ENCODE results near the gene TNFAIP1.
"Not testable (repeated sequence)": the region's sequence is repeated elsewhere in the genome, so short reads cannot be mapped to it uniquely, and the experiment has no call there.

The TNFAIP1 gene

DNA sequence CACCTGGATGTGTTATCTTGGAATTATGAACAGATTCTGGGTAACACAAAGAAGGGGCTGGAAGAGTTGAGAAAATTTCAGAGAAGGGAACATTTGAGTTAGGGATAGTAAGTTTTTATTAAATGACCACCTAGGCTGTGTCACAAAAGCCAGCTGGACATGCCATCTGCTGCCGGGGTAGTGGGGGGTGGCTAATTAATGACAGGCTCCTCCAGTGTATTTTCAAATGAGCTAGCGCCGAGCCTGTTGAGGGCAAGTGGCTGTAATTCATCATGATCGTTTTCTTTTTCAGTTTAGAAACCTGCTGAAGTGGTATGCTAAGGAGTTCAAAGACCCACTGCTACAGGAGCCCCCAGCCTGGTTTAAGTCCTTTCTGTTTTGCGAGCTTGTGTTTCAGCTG lies 10.3 kb upstream of the TNFAIP1 start:
- no peak for DNase-seq

- DNase-seq: no peak
Observed at GRCh38 chr17:28326114-28326513, 9.4 kb upstream of the TNFAIP1 start.

DNA sequence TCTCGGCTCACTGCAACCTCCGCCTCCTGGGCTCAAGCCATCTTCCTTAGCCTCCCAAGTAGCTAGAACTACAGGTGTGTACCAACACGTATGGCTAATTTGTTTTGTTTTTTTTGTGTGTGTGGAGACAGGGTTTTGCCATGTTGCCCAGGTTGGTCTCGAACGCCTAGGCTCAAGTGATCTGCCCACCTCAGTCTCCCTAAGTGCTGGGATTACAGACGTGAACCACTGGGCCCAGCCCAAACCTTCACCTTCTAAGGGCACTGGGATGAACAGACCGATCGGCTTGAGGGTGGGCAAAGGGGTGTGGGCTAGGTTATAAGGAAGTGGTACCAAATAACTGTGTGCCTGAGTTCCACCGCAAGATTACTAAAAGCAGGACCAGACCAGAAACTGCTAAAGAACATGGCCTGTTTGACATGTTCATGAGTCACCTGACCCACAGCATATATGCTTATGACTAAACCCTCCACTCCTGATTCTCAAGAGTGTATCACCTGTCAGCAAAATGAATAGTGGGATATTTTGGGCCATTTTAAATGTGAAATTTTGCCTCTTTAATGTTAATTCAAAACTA lies 8.4 kb upstream of the TNFAIP1 start:
- peak; percentile 87 for DNase-seq

GRCh38 chr17:28327709-28328108 lies 7.9 kb upstream of the TNFAIP1 start:
- DNase-seq: no peak

DNA sequence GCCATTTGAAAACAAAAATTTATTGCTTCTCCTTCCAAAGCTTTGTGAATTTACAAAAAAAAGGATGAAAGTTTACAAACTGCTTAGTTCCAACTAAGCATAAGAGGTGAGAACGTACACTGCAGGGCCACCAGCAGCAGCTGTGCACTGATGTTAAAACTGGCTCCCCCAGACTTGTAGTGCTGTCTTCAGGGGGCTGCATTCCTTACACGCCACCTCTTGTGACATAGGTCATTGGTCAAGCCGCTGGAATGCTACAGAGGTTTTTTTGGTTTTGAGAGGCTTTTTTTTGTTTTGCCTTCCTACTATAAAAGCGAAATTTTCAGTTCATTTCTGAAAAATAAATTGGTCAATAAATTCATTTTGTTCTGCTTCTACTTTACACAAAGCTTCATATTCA lies 7.2 kb upstream of the TNFAIP1 start:
- DNase-seq: no peak

- DNase-seq: no peak
Observed at GRCh38 chr17:28330671-28331070, 4.9 kb upstream of the TNFAIP1 start.

GRCh38 chr17:28331891-28332420 lies 3.6 kb upstream of the TNFAIP1 start:
- DNase-seq: no peak

- DNase-seq: no peak
Observed at GRCh38 chr17:28333083-28333746, 2.3 kb upstream of the TNFAIP1 start.

- no peak for DNase-seq
Observed at GRCh38 chr17:28334171-28334570, 1.4 kb upstream of the TNFAIP1 start.

GRCh38 chr17:28334666-28335200 lies 828 bp upstream of the TNFAIP1 start:
- no peak for DNase-seq

DNA sequence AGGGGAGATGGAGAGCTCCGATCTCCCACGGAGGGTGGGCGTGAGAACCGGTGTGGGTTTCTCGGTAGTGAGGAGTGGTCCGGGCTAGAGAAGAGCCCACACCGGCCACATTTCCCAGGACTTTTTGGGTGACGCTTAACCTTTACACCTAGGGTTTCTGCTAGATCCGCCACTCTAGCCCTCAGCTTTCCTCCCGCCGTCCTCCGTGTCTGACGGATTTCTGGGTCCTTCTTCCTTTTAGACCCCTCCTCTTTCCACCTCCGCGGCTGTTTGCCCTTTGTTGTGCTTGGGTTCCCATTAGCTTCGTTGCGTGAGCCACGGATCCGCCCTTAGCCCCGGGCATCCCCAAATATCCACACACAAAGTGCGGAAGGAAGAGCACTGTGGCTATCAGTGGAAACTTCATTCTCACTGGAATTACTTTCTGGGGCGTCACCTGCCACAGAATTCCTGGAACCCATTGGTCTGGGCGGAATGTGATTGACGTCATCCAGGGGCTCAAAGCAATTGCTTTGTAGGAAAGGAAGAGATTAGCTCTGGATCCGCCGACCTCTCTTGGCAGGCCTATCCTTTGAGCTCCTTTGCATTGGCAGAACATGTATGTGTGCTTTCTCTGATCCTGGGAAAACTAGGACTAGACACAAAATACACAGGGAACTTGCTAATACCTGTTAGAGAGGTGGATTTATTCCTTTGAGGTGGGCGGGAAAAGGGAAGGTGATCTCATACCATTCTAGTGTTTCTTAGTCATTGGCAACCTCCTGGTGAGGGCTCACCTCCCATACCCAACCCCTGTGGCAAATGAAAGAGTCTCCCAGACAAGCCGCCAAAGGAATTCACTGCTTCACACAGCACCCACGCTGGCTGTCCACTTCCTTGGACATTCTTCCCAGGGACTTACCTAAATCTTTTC lies 654 bp downstream of the TNFAIP1 start:
- DNase-seq: no peak

- DNase-seq: no peak
Observed at GRCh38 chr17:28338056-28338768, 2.7 kb downstream of the TNFAIP1 start.

DNA sequence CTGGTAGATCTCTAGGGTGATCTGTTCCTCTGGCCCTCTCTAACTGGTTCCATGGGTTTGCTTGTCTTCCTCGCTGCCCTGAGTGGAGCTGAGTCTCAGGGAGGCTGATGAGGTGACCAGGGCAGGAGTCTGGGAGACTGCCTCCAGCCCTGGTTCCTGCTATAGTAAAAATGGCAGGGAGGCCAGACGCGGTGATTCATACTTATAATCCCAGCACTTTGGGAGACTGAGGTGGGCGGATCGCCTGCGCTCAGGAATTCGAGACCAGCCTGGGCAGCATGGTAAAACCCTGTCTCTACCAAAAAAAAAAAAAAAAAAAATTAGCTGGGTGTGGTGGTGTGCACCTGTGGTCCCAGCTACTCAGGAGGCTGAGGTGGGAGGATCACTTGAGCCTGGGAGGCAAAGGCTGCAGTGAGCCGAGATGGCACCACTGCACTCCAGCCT lies 3.2 kb downstream of the TNFAIP1 start:
- DNase-seq: not testable (repeated sequence)

DNA sequence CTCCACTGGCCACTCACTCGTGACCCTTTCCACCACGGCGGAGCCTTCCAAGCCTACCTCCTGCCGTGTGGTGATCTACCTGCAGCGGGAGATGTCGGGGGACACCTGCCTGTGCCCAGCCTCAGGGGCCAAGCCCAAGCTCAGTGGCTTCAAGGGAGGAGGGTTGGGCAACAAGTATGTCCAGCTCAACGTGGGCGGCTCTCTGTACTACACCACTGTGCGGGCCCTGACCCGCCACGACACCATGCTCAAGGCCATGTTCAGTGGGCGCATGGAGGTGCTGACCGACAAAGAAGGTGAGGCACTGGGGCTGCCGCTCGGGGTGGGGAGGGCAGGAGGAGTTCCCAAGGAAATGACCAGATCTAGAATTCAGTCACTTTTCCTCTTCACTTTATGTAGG lies 3.9 kb downstream of the TNFAIP1 start:
- DNase-seq: no peak

- no peak for DNase-seq
Observed at GRCh38 chr17:28340374-28340773, 4.8 kb downstream of the TNFAIP1 start.

- DNase-seq: no peak
Observed at GRCh38 chr17:28341516-28341915, 6.0 kb downstream of the TNFAIP1 start.

DNA sequence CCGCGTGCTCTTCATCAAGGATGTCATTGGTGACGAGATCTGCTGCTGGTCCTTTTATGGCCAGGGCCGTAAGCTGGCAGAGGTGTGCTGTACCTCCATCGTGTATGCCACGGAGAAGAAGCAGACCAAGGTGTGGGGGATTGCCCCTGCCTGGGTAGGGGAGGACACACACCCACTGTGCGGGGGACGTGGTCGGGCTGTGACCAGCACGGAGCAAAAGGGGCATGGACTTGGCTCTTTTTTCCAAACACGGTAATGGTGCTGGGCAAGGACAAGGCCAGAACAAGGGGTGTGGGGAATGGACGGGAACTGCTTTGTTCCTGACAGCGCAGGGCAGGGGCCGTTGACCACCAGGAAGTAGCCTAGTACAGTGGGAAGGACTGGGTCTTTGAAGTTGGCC lies 6.8 kb downstream of the TNFAIP1 start:
- DNase-seq: no peak

- DNase-seq: no peak
Observed at GRCh38 chr17:28343491-28343932, 8.0 kb downstream of the TNFAIP1 start.

DNA sequence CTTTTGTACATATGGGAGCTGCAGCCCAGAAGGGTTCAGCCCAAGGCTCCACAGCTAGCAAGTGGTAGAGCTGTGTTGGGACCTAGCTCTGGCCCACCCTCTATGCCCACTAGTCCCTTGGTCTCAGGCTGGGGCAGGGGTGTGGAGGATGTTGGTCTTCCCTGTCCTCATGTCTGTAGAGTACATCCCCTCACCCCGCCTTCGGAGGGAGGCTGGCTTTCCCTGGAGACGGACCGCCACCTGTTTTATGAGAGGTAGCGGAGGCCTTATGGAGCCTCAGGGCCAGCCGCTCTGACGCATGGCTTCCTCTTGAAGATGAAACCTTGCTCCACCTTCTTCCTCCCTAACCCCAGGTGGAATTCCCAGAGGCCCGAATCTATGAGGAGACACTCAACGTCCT lies 8.4 kb downstream of the TNFAIP1 start:
- no peak for DNase-seq

DNA sequence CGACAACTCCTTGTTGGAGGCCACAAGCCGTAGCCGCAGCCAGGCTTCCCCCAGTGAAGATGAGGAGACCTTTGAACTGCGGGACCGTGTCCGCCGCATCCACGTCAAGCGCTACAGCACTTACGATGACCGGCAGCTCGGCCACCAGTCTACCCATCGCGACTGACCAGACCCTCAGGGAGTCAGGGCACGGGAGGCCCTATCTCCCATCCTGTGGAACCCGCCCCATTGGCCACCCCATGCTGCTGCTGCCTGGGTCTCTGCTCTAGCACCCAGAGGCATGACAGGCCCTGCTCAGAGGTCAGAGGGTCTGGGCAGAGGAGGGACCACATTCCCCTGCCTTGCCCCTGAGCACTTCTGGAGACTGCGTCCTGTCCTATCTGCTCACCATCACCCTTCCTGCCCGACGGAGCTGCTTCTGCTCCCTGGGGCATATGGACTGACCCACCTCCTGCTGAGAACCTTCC lies 8.9 kb downstream of the TNFAIP1 start:
- DNase-seq: no peak

- no peak for DNase-seq
Observed at GRCh38 chr17:28345419-28346198, 10.0 kb downstream of the TNFAIP1 start.

- DNase-seq: no peak
Observed at GRCh38 chr17:28346199-28346580, 10.6 kb downstream of the TNFAIP1 start.
